HG03139 (cell line): Measurements from ENCODE around the gene TMEM86A.

Experiments used
- ATAC-seq: cut with Tn5 transposase; IDR thresholded peaks from one replicate; pipeline ENCODE4 v1.9.1; 2021; ENCODE audit not compliant: unreplicated experiment

Gene TMEM86A

GRCh38 chr11:18722293-18722637, 23.7 kb downstream of the TMEM86A start:
- no peak for ATAC-seq

GRCh38 chr11:18723991-18724390, 25.4 kb downstream of the TMEM86A start:
- no peak for ATAC-seq

- no peak for ATAC-seq
These were observed 27.5 kb downstream of the TMEM86A start, which contains the start of gene IGSF22 for GRCh38 chr11:18726040-18726439. Gene IGSF22 (minus strand): TSS chr11:18726188. CDS start chr11:18724236, 1,952 bp downstream.

- no peak for ATAC-seq
These were observed 29.1 kb downstream of the TMEM86A start for GRCh38 chr11:18727479-18728236.

GRCh38 chr11:18728658-18729057, 30.1 kb downstream of the TMEM86A start:
- ATAC-seq, result no peak

GRCh38 chr11:18729426-18729825, 30.8 kb downstream of the TMEM86A start:
- no peak for ATAC-seq

- no peak for ATAC-seq
These were observed 31.4 kb downstream of the TMEM86A start for GRCh38 chr11:18730020-18730419.

GRCh38 chr11:18731441-18731840, 32.9 kb downstream of the TMEM86A start:
- ATAC-seq, result no peak

- no peak for ATAC-seq
These were observed 33.6 kb downstream of the TMEM86A start for GRCh38 chr11:18731949-18732821.

GRCh38 chr11:18733202-18733601, 34.6 kb downstream of the TMEM86A start:
- ATAC-seq, result no peak

- ATAC-seq, result no peak
These were observed 38.1 kb downstream of the TMEM86A start for GRCh38 chr11:18736590-18737148.

- ATAC-seq, result no peak
These were observed 39.1 kb downstream of the TMEM86A start for GRCh38 chr11:18737642-18738041.

GRCh38 chr11:18739685-18740084, 41.1 kb downstream of the TMEM86A start:
- ATAC-seq, result no peak

- no peak for ATAC-seq
These were observed 43.2 kb downstream of the TMEM86A start for GRCh38 chr11:18741783-18742182.

GRCh38 chr11:18743365-18743764, 44.8 kb downstream of the TMEM86A start:
- ATAC-seq, result no peak

GRCh38 chr11:18743900-18744514, 45.4 kb downstream of the TMEM86A start:
- ATAC-seq, result no peak

GRCh38 chr11:18745251-18745650, 46.7 kb downstream of the TMEM86A start:
- no peak for ATAC-seq

- ATAC-seq, result no peak
These were observed 50.3 kb downstream of the TMEM86A start for GRCh38 chr11:18748766-18749365.

GRCh38 chr11:18749681-18750319, 51.2 kb downstream of the TMEM86A start:
- no peak for ATAC-seq

- no peak for ATAC-seq
These were observed 52.4 kb downstream of the TMEM86A start for GRCh38 chr11:18750944-18751343.
